ENCODE data around the gene LYZL6. TPM values are rescaled to one million over a fixed set of nuclear protein-coding genes. Genes with fewer than 3 reads are reported as not detected.

LYZL6 gene
- total and polyA plus RNA-seq, 9 donors = not detected

DNA sequence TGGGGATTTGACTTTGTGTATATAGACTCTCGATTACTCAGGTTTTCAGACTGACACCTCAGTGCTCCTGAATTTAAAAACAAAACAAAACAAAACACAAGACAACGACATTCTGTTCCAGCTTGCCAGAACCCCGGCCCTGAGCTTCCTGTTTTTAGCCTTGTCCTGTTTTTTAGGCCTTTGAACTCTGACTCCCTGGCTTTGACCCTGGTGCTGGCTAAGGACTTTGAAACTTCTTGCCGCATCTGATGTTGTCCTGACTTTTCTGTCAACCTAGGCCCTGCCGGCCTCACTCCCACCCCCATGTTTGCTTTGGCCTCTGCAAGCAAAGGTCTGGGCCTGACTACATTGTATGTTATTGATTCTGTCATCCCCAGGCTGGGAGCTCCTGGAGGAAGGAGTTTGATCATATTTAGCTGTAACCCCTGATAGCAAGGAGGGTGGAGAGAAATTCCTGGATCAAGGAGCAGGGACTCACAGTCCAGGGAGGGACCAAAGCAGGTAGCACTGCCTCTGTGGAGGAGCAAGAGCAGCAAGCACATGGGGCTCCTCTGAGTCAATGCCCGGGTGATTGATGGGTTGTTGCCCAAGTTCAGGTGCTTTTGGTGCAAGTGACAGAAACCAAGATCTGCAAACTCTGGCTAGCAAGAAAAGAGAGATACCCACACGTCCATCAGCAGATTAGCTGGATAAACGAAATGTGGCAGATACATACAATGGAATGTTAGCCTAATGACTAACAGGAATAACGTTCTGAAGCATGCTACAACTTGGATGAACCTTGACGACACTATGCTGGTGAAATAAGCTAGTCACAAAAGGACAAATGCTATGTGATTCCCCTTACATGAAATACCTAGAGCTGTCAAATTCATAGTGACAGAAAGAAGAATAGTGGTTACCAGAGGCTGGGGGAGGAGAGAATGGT lies 30.1 kb upstream of the LYZL6 start:
- Histone ChIP-seq H3K27me3 (ENCODE audit: control insufficient read depth, insufficient read depth, low read length) (no peaks in the 10 kb centered on the region), H3K4me1 (ENCODE audit: control insufficient read depth, insufficient read depth, low read length) (no peaks in the 10 kb centered on the region), H3K9me3 (replicated peaks; ENCODE audit: control insufficient read depth, low read depth, low read length) (no peaks in the 10 kb centered on the region), H3K27ac (ENCODE audit: low read length) (no peak overlapping the region), H3K4me3 (ENCODE audit: low read length) (no peak overlapping the region), H3K36me3 (ENCODE audit: control insufficient read depth, insufficient read depth, low read length) (no peaks in the 10 kb centered on the region)
- WGBS (ENCODE audit: insufficient coverage) = 61% methylated on average over 6 of the region's 10 CpGs
- DNase-seq = no peak

GRCh38 chr17:35972945-35973332 lies 29.4 kb upstream of the LYZL6 start:
- Histone ChIP-seq H3K36me3 (ENCODE audit: control insufficient read depth, insufficient read depth, low read length) (no peaks in the 10 kb centered on the region), H3K9me3 (replicated peaks; ENCODE audit: control insufficient read depth, low read depth, low read length) (no peaks in the 10 kb centered on the region), H3K4me3 (ENCODE audit: low read length) (no peak overlapping the region), H3K27ac (ENCODE audit: low read length) (no peak overlapping the region), H3K4me1 (ENCODE audit: control insufficient read depth, insufficient read depth, low read length) (no peaks in the 10 kb centered on the region), H3K27me3 (ENCODE audit: control insufficient read depth, insufficient read depth, low read length) (no peaks in the 10 kb centered on the region)
- 62% methylated on average over 2 of the region's 4 CpGs for WGBS (ENCODE audit: insufficient coverage)
- DNase-seq = no peak

DNA sequence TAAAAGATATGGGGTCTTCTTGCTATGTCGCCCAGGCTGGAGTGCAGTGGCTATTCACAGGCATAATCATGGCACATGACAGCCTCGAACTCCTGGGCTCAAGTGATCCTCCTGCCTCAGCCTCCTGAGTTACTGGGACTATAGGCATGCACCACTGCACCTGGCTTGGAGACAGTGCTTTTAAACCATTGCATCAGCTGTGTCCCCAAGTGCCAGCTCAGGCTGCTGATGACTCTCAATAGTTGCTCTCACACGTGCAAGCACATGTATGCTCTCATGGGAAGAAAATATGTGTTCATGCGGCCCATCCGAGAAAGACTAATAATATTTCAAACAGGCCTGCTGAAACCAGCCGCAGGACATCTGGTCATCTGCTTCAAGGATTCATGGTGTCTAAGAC lies 29.0 kb upstream of the LYZL6 start:
- H3K36me3 ChIP-seq (ENCODE audit: control insufficient read depth, insufficient read depth, low read length) = no peaks in the 10 kb centered on the region
- DNase-seq = no peak
- 92% methylated on average over 2 of the region's 6 CpGs for WGBS (ENCODE audit: insufficient coverage)
- no peaks in the 10 kb centered on the region for H3K9me3 ChIP-seq (replicated peaks; ENCODE audit: control insufficient read depth, low read depth, low read length)
- no peak overlapping the region for H3K27ac ChIP-seq (ENCODE audit: low read length)
- H3K4me3 ChIP-seq (ENCODE audit: low read length) = no peak overlapping the region
- no peaks in the 10 kb centered on the region for H3K27me3 ChIP-seq (ENCODE audit: control insufficient read depth, insufficient read depth, low read length)
- H3K4me1 ChIP-seq (ENCODE audit: control insufficient read depth, insufficient read depth, low read length) = no peaks in the 10 kb centered on the region

DNA sequence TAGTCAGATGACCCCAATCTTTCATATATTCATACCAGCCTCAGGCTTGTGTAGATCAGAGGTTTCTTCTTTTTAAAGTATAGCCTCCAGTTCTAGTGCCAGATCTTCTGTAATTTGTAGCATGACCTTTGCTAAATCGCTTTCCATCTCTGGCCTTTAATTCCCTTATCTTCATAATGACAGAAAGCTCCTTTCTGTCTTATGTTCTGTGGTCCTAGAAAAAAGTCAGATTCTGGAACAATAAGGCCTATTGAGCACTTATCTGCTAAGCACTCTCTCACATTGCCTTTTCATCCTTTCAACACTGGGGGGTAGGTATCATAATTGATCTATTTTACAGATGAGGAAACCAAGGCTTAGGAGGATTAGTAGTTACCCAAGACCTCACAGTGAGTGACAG lies 28.6 kb upstream of the LYZL6 start:
- WGBS (ENCODE audit: insufficient coverage) = no CpG with 5 or more reads among the region's 1 CpG
- no peak for DNase-seq
- Histone ChIP-seq H3K27me3 (ENCODE audit: control insufficient read depth, insufficient read depth, low read length) (no peaks in the 10 kb centered on the region), H3K9me3 (replicated peaks; ENCODE audit: control insufficient read depth, low read depth, low read length) (no peaks in the 10 kb centered on the region), H3K4me1 (ENCODE audit: control insufficient read depth, insufficient read depth, low read length) (no peaks in the 10 kb centered on the region), H3K27ac (ENCODE audit: low read length) (no peak overlapping the region), H3K4me3 (ENCODE audit: low read length) (no peak overlapping the region), H3K36me3 (ENCODE audit: control insufficient read depth, insufficient read depth, low read length) (no peaks in the 10 kb centered on the region)

- WGBS (ENCODE audit: insufficient coverage) = 28% methylated on average over 4 of the region's 8 CpGs
- H3K9me3 ChIP-seq (replicated peaks; ENCODE audit: control insufficient read depth, low read depth, low read length) = no peaks in the 10 kb centered on the region
- H3K36me3 ChIP-seq (ENCODE audit: control insufficient read depth, insufficient read depth, low read length) = no peaks in the 10 kb centered on the region
- no peaks in the 10 kb centered on the region for H3K27me3 ChIP-seq (ENCODE audit: control insufficient read depth, insufficient read depth, low read length)
- H3K4me1 ChIP-seq (ENCODE audit: control insufficient read depth, insufficient read depth, low read length) = no peaks in the 10 kb centered on the region
- H3K4me3 ChIP-seq (ENCODE audit: low read length) = no peak overlapping the region
- peak; percentile 86 for DNase-seq
- H3K27ac ChIP-seq (ENCODE audit: low read length) = no peak overlapping the region
Observed at GRCh38 chr17:35969558-35970380, 26.3 kb upstream of the LYZL6 start.

DNA sequence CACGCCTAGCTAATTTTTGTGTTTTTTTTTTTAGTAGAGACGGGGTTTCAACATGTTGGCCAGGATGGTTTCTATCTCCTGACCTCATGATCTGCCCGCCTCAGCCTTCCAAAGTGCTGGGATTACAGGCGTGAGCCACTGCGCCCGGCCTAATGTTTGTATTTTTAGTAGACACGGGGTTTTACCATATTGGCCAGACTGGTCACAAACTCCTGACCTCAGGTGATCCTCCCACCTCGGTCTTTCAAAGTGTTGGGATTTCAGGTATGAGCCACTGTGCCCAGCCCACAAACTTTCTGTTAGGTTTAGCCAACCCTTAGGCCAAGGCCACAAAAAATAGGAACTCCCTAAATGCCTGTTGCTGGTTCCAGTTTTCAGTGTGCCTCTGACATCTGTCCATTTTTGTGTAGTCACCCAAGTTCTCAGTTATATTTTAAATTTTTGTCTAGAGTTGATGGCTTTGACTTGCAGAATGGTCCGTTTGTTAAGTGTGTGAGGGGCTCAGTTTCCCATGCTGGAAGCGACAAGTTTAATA lies 25.1 kb upstream of the LYZL6 start:
- no peak overlapping the region for H3K27ac ChIP-seq (ENCODE audit: low read length)
- no peak overlapping the region for H3K4me3 ChIP-seq (ENCODE audit: low read length)
- WGBS (ENCODE audit: insufficient coverage) = 79% methylated on average over 6 of the region's 10 CpGs
- H3K4me1 ChIP-seq (ENCODE audit: control insufficient read depth, insufficient read depth, low read length) = no peaks in the 10 kb centered on the region
- no peaks in the 10 kb centered on the region for H3K36me3 ChIP-seq (ENCODE audit: control insufficient read depth, insufficient read depth, low read length)
- no peaks in the 10 kb centered on the region for H3K27me3 ChIP-seq (ENCODE audit: control insufficient read depth, insufficient read depth, low read length)
- no peaks in the 10 kb centered on the region for H3K9me3 ChIP-seq (replicated peaks; ENCODE audit: control insufficient read depth, low read depth, low read length)
- DNase-seq = no peak

DNA sequence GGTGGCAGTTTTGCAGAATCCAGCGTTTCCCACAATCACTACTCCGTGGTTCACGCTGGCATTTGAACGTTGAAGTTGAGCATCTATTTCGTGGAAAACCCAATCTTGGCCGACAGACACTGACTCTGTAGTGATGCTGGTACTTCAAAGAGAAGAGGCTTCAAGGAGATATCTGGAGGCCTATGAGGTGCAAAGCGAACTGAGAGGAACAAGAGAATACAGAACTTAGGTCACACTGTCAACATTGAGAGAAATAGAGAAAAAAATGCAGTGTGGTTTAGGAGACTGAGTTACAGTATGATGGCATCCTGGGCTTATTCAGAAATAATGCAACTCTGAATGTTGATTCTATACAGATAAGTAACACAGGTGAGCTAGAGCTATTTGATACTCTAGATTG lies 21.8 kb upstream of the LYZL6 start:
- 81% methylated on average over 5 of the region's 7 CpGs for WGBS (ENCODE audit: insufficient coverage)
- no peaks in the 10 kb centered on the region for H3K36me3 ChIP-seq (ENCODE audit: control insufficient read depth, insufficient read depth, low read length)
- no peak for DNase-seq
- no peak overlapping the region for H3K4me3 ChIP-seq (ENCODE audit: low read length)
- no peaks in the 10 kb centered on the region for H3K27me3 ChIP-seq (ENCODE audit: control insufficient read depth, insufficient read depth, low read length)
- no peaks in the 10 kb centered on the region for H3K9me3 ChIP-seq (replicated peaks; ENCODE audit: control insufficient read depth, low read depth, low read length)
- H3K27ac ChIP-seq (ENCODE audit: low read length) = no peak overlapping the region
- H3K4me1 ChIP-seq (ENCODE audit: control insufficient read depth, insufficient read depth, low read length) = no peaks in the 10 kb centered on the region

DNA sequence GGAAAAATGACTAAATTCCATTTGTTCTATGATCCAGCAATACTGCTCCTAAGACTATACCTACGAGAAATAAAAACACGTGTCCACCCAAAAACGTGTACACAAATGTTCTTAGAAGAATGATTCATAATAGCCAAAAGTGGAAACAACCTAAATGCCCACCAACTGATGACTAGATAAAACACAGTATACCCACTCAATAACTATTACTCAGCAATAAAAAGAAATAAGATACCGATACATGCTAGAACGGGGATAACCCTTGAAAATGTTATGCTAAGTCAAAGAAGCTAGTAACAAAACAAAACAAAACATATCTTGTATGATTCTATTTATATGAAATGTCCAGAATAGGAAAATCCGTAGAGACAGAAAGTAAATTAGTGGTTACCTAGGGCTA lies 20.1 kb upstream of the LYZL6 start:
- Histone ChIP-seq H3K4me3 (ENCODE audit: low read length) (no peak overlapping the region), H3K36me3 (ENCODE audit: control insufficient read depth, insufficient read depth, low read length) (no peaks in the 10 kb centered on the region), H3K9me3 (replicated peaks; ENCODE audit: control insufficient read depth, low read depth, low read length) (no peaks in the 10 kb centered on the region), H3K27me3 (ENCODE audit: control insufficient read depth, insufficient read depth, low read length) (no peaks in the 10 kb centered on the region), H3K27ac (ENCODE audit: low read length) (no peak overlapping the region), H3K4me1 (ENCODE audit: control insufficient read depth, insufficient read depth, low read length) (no peaks in the 10 kb centered on the region)
- no peak for DNase-seq
- 60% methylated on average over 1 of the region's 6 CpGs for WGBS (ENCODE audit: insufficient coverage)

DNA sequence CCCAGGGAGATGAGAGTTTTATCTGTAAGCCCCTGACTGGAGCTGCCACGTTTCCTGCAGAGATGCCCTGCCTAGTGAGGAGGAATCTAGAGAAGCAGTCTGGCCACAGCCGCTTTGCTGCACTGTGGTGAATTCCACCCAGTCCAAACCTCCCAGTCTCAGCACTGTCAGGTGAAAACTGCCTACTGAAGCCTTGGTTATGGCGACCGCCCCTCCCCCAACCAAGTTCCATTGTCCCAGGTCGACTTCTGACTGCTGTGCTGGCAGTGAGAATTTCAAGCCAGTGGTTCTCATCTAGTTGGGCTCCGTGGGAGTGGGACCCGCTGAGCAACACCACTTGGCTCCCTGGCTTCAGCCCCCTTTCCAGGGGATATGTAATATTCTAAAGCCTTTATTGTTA lies 10.2 kb upstream of the LYZL6 start:
- DNase-seq = no peak
- H3K4me3 ChIP-seq (ENCODE audit: low read length) = no peak overlapping the region
- WGBS (ENCODE audit: insufficient coverage) = 44% methylated on average over 5 of the region's 7 CpGs

GRCh38 chr17:35949401-35949800 lies 5.9 kb upstream of the LYZL6 start:
- 71% methylated on average over 2 of the region's 3 CpGs for WGBS (ENCODE audit: insufficient coverage)
- no peaks in the 10 kb centered on the region for H3K4me1 ChIP-seq (ENCODE audit: control insufficient read depth, insufficient read depth, low read length)
- no peaks in the 10 kb centered on the region for H3K36me3 ChIP-seq (ENCODE audit: control insufficient read depth, insufficient read depth, low read length)
- no peak for DNase-seq
- no peak overlapping the region for H3K4me3 ChIP-seq (ENCODE audit: low read length)
- no peaks in the 10 kb centered on the region for H3K27me3 ChIP-seq (ENCODE audit: control insufficient read depth, insufficient read depth, low read length)
- no peaks in the 10 kb centered on the region for H3K9me3 ChIP-seq (replicated peaks; ENCODE audit: control insufficient read depth, low read depth, low read length)
- no peak overlapping the region for H3K27ac ChIP-seq (ENCODE audit: low read length)

More for the DNA sequence above, 10.2 kb upstream of the LYZL6 start:
- no peaks in the 10 kb centered on the region for H3K27me3 ChIP-seq (ENCODE audit: control insufficient read depth, insufficient read depth, low read length)
- no peaks in the 10 kb centered on the region for H3K9me3 ChIP-seq (replicated peaks; ENCODE audit: control insufficient read depth, low read depth, low read length)
- H3K4me1 ChIP-seq (ENCODE audit: control insufficient read depth, insufficient read depth, low read length) = no peaks in the 10 kb centered on the region
- H3K36me3 ChIP-seq (ENCODE audit: control insufficient read depth, insufficient read depth, low read length) = no peaks in the 10 kb centered on the region
- H3K27ac ChIP-seq (ENCODE audit: low read length) = no peak overlapping the region

Data from muscle of leg (tissue), 11 donors.